Activated CD4-positive, alpha-beta T cell treated with anti-CD3 and anti-CD28 coated beads for 24 hours (primary cell): ENCODE results near the gene RAB31.

Experiments
- DNase-seq, 2 donors: peaks; one replicate each; pipeline ENCODE4 v3.0.0-alpha.2; 2020; ENCODE audit warnings: low read depth in 2 of 2

The RAB31 gene

GRCh38 chr18:9818423-9818734 lies 110.3 kb downstream of the RAB31 start:
- DNase-seq, result no peak

- no peak for DNase-seq
These were observed 112.0 kb downstream of the RAB31 start for GRCh38 chr18:9820127-9820526.

GRCh38 chr18:9820719-9821118 lies 112.6 kb downstream of the RAB31 start:
- no peak for DNase-seq

- no peak for DNase-seq
These were observed 114.6 kb downstream of the RAB31 start for GRCh38 chr18:9822587-9823185.

- no peak for DNase-seq
These were observed 115.8 kb downstream of the RAB31 start for GRCh38 chr18:9823805-9824473.

- no peak for DNase-seq
These were observed 116.4 kb downstream of the RAB31 start for GRCh38 chr18:9824474-9824832.

GRCh38 chr18:9824952-9825371 lies 116.9 kb downstream of the RAB31 start:
- no peak for DNase-seq

GRCh38 chr18:9825571-9826073 lies 117.5 kb downstream of the RAB31 start:
- DNase-seq, result no peak

- DNase-seq, result no peak
These were observed 118.6 kb downstream of the RAB31 start for GRCh38 chr18:9826685-9827084.

GRCh38 chr18:9827211-9827792 lies 119.2 kb downstream of the RAB31 start:
- no peak for DNase-seq

- no peak for DNase-seq
These were observed 119.8 kb downstream of the RAB31 start for GRCh38 chr18:9827793-9828505.

- no peak for DNase-seq
These were observed 120.7 kb downstream of the RAB31 start for GRCh38 chr18:9828506-9829396.

GRCh38 chr18:9829397-9829712 lies 121.3 kb downstream of the RAB31 start:
- no peak for DNase-seq

- no peak for DNase-seq
These were observed 123.1 kb downstream of the RAB31 start for GRCh38 chr18:9831036-9831722.

- no peak for DNase-seq
These were observed 123.7 kb downstream of the RAB31 start for GRCh38 chr18:9831723-9832199.

GRCh38 chr18:9832871-9833270 lies 124.8 kb downstream of the RAB31 start:
- no peak for DNase-seq

- no peak for DNase-seq
These were observed 126.5 kb downstream of the RAB31 start for GRCh38 chr18:9834551-9834950.

- no peak for DNase-seq
These were observed 127.1 kb downstream of the RAB31 start for GRCh38 chr18:9835113-9835755.

- no peak for DNase-seq
These were observed 127.7 kb downstream of the RAB31 start for GRCh38 chr18:9835825-9836224.

GRCh38 chr18:9838144-9838877 lies 130.2 kb downstream of the RAB31 start:
- no peak for DNase-seq
